Hypothalamus (tissue), 51 donors: ENCODE results near the gene SNED1.
A peak's percentile ranks its signal among the peaks of the same experiment; 100 is the strongest.
"Not testable (repeated sequence)": the region's sequence is repeated elsewhere in the genome, so short reads cannot be mapped to it uniquely, and the experiment has no call there.

Source experiments
- DNase-seq, 51 donors: peaks; one replicate each; lab custom pipeline; 2025; lab: John Stamatoyannopoulos, UW

SNED1 gene

GRCh38 chr2:240970816-240971215 lies 27.6 kb upstream of the SNED1 start:
- DNase-seq: no peak

- DNase-seq: no peak
These were observed 26.2 kb upstream of the SNED1 start for GRCh38 chr2:240972201-240972600.

- peak in 34 of 51 donors; percentile 13 to 80 (median 58) for DNase-seq
These were observed 25.5 kb upstream of the SNED1 start for GRCh38 chr2:240972636-240973521.

GRCh38 chr2:240974771-240975572 lies 23.4 kb upstream of the SNED1 start:
- DNase-seq: no peak

GRCh38 chr2:240975903-240976302 lies 22.5 kb upstream of the SNED1 start:
- not testable (repeated sequence) for DNase-seq

- DNase-seq: no peak
These were observed 17.1 kb upstream of the SNED1 start for GRCh38 chr2:240981280-240981679.

- no peak for DNase-seq
These were observed 16.3 kb upstream of the SNED1 start for GRCh38 chr2:240981871-240982800.

GRCh38 chr2:240982821-240983281 lies 15.6 kb upstream of the SNED1 start:
- no peak for DNase-seq

GRCh38 chr2:240983361-240983995 lies 14.9 kb upstream of the SNED1 start:
- no peak for DNase-seq

- no peak for DNase-seq
These were observed 14.4 kb upstream of the SNED1 start for GRCh38 chr2:240983996-240984498.

- no peak for DNase-seq
These were observed 12.3 kb upstream of the SNED1 start for GRCh38 chr2:240985881-240986786.

GRCh38 chr2:240986787-240987411 lies 11.5 kb upstream of the SNED1 start:
- DNase-seq: peak in 7 of 51 donors; percentile 9 to 58 (median 22)

GRCh38 chr2:240987588-240987987 lies 10.8 kb upstream of the SNED1 start:
- no peak for DNase-seq

GRCh38 chr2:240988146-240988545 lies 10.3 kb upstream of the SNED1 start:
- DNase-seq: no peak

GRCh38 chr2:240988571-240989271 lies 9.7 kb upstream of the SNED1 start:
- DNase-seq: no peak

- no peak for DNase-seq
These were observed 8.8 kb upstream of the SNED1 start for GRCh38 chr2:240989451-240990265.

- DNase-seq: no peak
These were observed 8.2 kb upstream of the SNED1 start for GRCh38 chr2:240990266-240990529.
